NCI-H146 treated with DMSO at 0.1 percent for 48 hours (cell line): ENCODE results near the gene FAT2.
"Not testable (repeated sequence)": the region's sequence is repeated elsewhere in the genome, so short reads cannot be mapped to it uniquely, and the experiment has no call there.

Experiments
- DNase-seq: peaks from one replicate; lab custom pipeline; 2025; ENCODE audit not compliant: unreplicated experiment; lab: John Stamatoyannopoulos, UW

The FAT2 gene

GRCh38 chr5:151612689-151613427, 21.7 kb upstream of the FAT2 start:
- no peak for DNase-seq

- DNase-seq: no peak
Measured at GRCh38 chr5:151611127-151611775, 20.1 kb upstream of the FAT2 start.

GRCh38 chr5:151608522-151608921, 17.4 kb upstream of the FAT2 start:
- DNase-seq: no peak

- no peak for DNase-seq
Measured at GRCh38 chr5:151607304-151607703, 16.2 kb upstream of the FAT2 start.

- no peak for DNase-seq
Measured at GRCh38 chr5:151605559-151605958, 14.4 kb upstream of the FAT2 start.

- no peak for DNase-seq
Measured at GRCh38 chr5:151602806-151603205, 11.7 kb upstream of the FAT2 start.

GRCh38 chr5:151601391-151601790, 10.3 kb upstream of the FAT2 start:
- DNase-seq: no peak

- no peak for DNase-seq
Measured at GRCh38 chr5:151600069-151600665, 9.0 kb upstream of the FAT2 start.

- DNase-seq: no peak
Measured at GRCh38 chr5:151598984-151599383, 7.9 kb upstream of the FAT2 start.

GRCh38 chr5:151598549-151598948, 7.4 kb upstream of the FAT2 start:
- no peak for DNase-seq

GRCh38 chr5:151597749-151598148, 6.6 kb upstream of the FAT2 start:
- no peak for DNase-seq

GRCh38 chr5:151596828-151597539, 5.9 kb upstream of the FAT2 start:
- DNase-seq: no peak

GRCh38 chr5:151595411-151595826, 4.3 kb upstream of the FAT2 start:
- no peak for DNase-seq

- peak; percentile 12 for DNase-seq
Measured at GRCh38 chr5:151592855-151593408, 1.8 kb upstream of the FAT2 start.

- no peak for DNase-seq
Measured at GRCh38 chr5:151589878-151590570, 1.1 kb downstream of the FAT2 start.

- no peak for DNase-seq
Measured at GRCh38 chr5:151587796-151588555, 3.2 kb downstream of the FAT2 start.

- DNase-seq: no peak
Measured at GRCh38 chr5:151585970-151586369, 5.2 kb downstream of the FAT2 start.

GRCh38 chr5:151585344-151585743, 5.8 kb downstream of the FAT2 start:
- not testable (repeated sequence) for DNase-seq

GRCh38 chr5:151584057-151584937, 6.8 kb downstream of the FAT2 start:
- no peak for DNase-seq
